ENCODE data around the gene SPINK4. TPM values are rescaled to one million over a fixed set of nuclear protein-coding genes. Genes with fewer than 3 reads are reported as not detected.

SPINK4 gene
- total and polyA plus RNA-seq, 4 donors, result 0.70 TPM; not detected in 3

GRCh38 chr9:33249087-33249658 is 9.2 kb downstream of the SPINK4 start:
- Histone ChIP-seq H3K27ac (ENCODE audit: low read depth in 1 of 2, low read length in 2 of 2) (no peak overlapping the region), H3K36me3 (ENCODE audit: control insufficient read depth in 4 of 4, insufficient read depth in 3 of 4, low read depth in 1 of 4, low read length in 3 of 4) (peaks cover 0 to 19% (median 5%) of the 10 kb centered on the region in 4 donors), H3K9ac (ENCODE audit: low read depth in 1 of 2, low read length in 2 of 2) (no peak overlapping the region), H3K27me3 (ENCODE audit: control insufficient read depth in 4 of 4, insufficient read depth in 4 of 4, low read length in 3 of 4) (no peaks in the 10 kb centered on the region), H3K9me3 (ENCODE audit: control insufficient read depth in 4 of 4, low read length in 3 of 4) (no peaks in the 10 kb centered on the region), H3K4me1 (ENCODE audit: control insufficient read depth in 4 of 4, insufficient read depth in 4 of 4, low read length in 3 of 4) (no peaks in the 10 kb centered on the region), H3K4me3 (ENCODE audit: low read depth in 1 of 3, low read length in 3 of 3) (no peak overlapping the region)
- 84% methylated on average over 6 of the region's 6 CpGs for WGBS
- no peak for DNase-seq (ENCODE audit: low spot score)
- TF ChIP-seq TAF1 (conservative IDR thresholded peaks at IDR 0.05), result no peak
- no peak for TF ChIP-seq MAX (IDR thresholded peaks at IDR 0.05)

- 95% methylated on average over 2 of the region's 2 CpGs for WGBS
- Histone ChIP-seq H3K4me1 (ENCODE audit: control insufficient read depth in 4 of 4, insufficient read depth in 4 of 4, low read length in 3 of 4) (no peaks in the 10 kb centered on the region), H3K9me3 (ENCODE audit: control insufficient read depth in 4 of 4, low read length in 3 of 4) (no peaks in the 10 kb centered on the region), H3K9ac (ENCODE audit: low read depth in 1 of 2, low read length in 2 of 2) (no peak overlapping the region), H3K27ac (ENCODE audit: low read depth in 1 of 2, low read length in 2 of 2) (no peak overlapping the region), H3K4me3 (ENCODE audit: low read depth in 1 of 3, low read length in 3 of 3) (no peak overlapping the region), H3K36me3 (ENCODE audit: control insufficient read depth in 4 of 4, insufficient read depth in 3 of 4, low read depth in 1 of 4, low read length in 3 of 4) (peaks cover under 1 to 27% (median 11%) of the 10 kb centered on the region in 4 donors), H3K27me3 (ENCODE audit: control insufficient read depth in 4 of 4, insufficient read depth in 4 of 4, low read length in 3 of 4) (no peaks in the 10 kb centered on the region)
- no peak for TF ChIP-seq JUND (IDR thresholded peaks at IDR 0.05)
- no peak for TF ChIP-seq NR2F2 (IDR thresholded peaks at IDR 0.05)
- no peak for TF ChIP-seq HNF4A (conservative IDR thresholded peaks at IDR 0.05)
- no peak for TF ChIP-seq FOXA2 (IDR thresholded peaks at IDR 0.05)
- DNase-seq (ENCODE audit: low spot score), result no peak
These were observed 10.0 kb downstream of the SPINK4 start for GRCh38 chr9:33249983-33250382.

- Histone ChIP-seq H3K9me3 (ENCODE audit: control insufficient read depth in 4 of 4, low read length in 3 of 4) (no peaks in the 10 kb centered on the region), H3K4me3 (ENCODE audit: low read depth in 1 of 3, low read length in 3 of 3) (no peak overlapping the region), H3K4me1 (ENCODE audit: control insufficient read depth in 4 of 4, insufficient read depth in 4 of 4, low read length in 3 of 4) (no peaks in the 10 kb centered on the region), H3K27ac (ENCODE audit: low read depth in 1 of 2, low read length in 2 of 2) (no peak overlapping the region), H3K27me3 (ENCODE audit: control insufficient read depth in 4 of 4, insufficient read depth in 4 of 4, low read length in 3 of 4) (no peaks in the 10 kb centered on the region), H3K9ac (ENCODE audit: low read depth in 1 of 2, low read length in 2 of 2) (no peak overlapping the region), H3K36me3 (ENCODE audit: control insufficient read depth in 4 of 4, insufficient read depth in 3 of 4, low read depth in 1 of 4, low read length in 3 of 4) (peaks cover 6 to 32% (median 17%) of the 10 kb centered on the region in 4 donors)
- WGBS, result 80% methylated on average over 1 of the region's 1 CpG
- DNase-seq (ENCODE audit: low spot score), result no peak
- TF ChIP-seq RXRA (IDR thresholded peaks at IDR 0.05) (no peak), SP1 (IDR thresholded peaks at IDR 0.05) (no peak), MAX (IDR thresholded peaks at IDR 0.05) (no peak), EGR1 (IDR thresholded peaks at IDR 0.05; ENCODE audit: low read depth in 2 of 2) (no peak), REST (IDR thresholded peaks at IDR 0.05) (no peak), YY1 (IDR thresholded peaks at IDR 0.05) (no peak), NR2F2 (IDR thresholded peaks at IDR 0.05) (no peak), CTCF (IDR thresholded peaks at IDR 0.05; ENCODE audit: low read depth, low read length, missing input control) (no peak), ATF3 (IDR thresholded peaks at IDR 0.05) (no peak), HNF4G (IDR thresholded peaks at IDR 0.05) (no peak)
These were observed 10.6 kb downstream of the SPINK4 start for GRCh38 chr9:33250458-33250995.
